GM12891 (cell line): Measurements from ENCODE around the gene EIF4EBP2.

ENCODE experiments used
- POLR2A ChIP-seq: IDR thresholded peaks from 2 replicates; pipeline ENCODE4 v1.6.1; 2011; ENCODE audit warnings: low read depth, low read length, control low read depth
- POLR2AphosphoS5 ChIP-seq: IDR thresholded peaks from 2 replicates; pipeline ENCODE4 v1.6.1; 2011; ENCODE audit warnings: low read depth, low read length, control low read depth
- TAF1 ChIP-seq: IDR thresholded peaks from 2 replicates; pipeline ENCODE4 v1.6.1; 2011; ENCODE audit warnings: low read depth, low read length, control low read depth

DNA sequence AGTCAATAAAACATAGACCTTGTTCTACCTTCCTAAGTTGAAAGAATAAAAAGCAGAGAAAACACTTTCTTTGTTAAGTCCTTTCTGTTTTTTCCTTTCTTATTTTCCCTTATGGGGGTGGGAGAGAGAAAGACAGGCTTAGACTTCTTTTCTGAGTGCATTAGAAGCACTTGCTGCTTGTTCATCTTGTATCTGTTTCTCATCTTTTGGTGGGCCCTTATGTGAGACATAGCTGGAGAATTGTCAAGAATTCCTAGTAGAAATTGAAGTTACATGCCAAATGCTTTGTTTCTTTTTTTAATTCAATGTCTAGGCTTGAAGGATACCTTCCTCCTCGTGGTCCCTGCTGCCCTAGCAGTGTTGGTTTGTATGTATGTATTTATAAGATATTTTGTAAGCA lies 6.7 kb downstream of the EIF4EBP2 start:
- no peak for TF ChIP-seq POLR2AphosphoS5
- no peak for TF ChIP-seq POLR2A
- TF ChIP-seq TAF1 = no peak
